ENCODE measurements around the gene SLAMF1. TPM values are rescaled to one million over a fixed set of nuclear protein-coding genes. Genes with fewer than 3 reads are reported as not detected.
"Not testable (repeated sequence)": the region's sequence is repeated elsewhere in the genome, so short reads cannot be mapped to it uniquely, and the experiment has no call there.

Gene SLAMF1
- total RNA-seq, 1 donor from 2014 or later: 126 TPM

DNA sequence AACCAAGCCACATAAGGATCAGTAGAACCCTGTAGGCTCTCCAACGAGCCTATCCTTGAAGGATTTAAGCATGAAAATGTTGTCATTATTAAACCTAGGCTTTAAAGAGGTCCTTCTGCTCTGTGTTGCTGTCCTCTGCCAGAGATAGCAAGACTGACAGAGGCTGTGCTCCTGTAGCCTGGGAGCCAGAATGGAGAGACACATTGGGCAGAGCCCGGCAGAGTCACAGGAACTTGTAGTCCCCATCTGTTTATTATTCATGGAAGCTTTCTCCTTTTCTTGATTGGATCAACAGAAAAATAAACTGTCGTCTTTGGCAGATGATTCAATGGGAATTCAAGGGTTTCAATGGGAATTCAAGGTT is 19.2 kb upstream of the SLAMF1 start:
- intact Hi-C loops (cut with micrococcal nuclease): no loop called here

DNA sequence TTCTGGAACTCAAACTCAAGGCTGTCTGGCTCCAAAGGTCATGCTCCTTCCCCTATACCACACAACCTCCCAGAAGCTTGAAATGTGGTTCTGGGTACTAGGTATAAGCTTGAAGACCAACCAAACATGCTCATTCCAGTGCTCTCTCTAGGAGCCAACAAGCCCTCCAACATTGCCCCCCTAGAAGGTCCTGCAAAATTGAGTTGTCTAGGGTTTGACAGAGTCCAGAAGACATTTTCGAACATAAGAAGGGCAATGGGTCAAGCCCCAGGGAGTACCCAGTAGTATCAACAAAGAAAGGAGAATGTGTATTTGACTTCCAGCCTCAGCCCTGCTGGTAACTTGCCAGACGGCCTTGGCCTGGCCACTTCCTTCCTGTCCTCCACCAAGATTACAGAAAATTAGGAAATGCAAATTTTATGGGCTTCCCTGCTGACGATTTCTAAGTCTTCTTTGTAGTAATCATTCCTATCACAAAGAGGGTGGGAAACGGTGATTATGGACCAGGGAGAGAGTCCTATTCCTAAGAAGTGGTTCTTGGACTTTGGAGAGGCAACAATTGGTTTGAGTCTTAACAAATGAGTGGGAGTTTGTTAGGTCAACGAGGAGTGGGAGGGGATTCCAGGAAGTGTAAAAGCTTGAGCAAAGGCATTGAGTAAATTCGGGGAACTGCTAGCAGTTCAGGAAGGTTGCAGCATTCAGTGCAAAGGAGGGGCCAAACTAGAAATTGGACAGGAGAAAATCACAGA is 18.7 kb upstream of the SLAMF1 start:
- intact Hi-C loops (cut with micrococcal nuclease): no loop called here

DNA sequence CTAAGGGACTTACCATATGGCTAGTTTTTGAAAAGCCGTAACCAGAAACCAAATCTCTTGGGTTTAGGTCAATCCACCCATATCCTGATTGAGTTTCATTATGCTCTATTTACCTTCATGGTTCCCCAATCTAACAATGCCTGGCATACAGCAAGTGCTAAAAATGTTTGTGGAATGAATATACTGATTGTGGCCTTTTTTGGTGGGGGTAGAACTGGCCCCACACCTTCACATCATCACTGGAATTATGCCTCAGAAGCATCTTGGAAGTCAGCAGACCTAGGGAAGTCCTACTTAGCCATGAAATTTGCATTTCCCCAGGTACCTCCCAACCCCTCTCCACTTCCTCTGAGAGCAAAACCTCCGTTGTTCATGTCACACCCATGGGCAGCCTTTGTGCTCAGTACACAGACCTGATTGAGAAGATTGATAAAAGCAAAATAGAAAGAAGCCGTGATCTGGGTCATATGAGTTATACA is 17.8 kb upstream of the SLAMF1 start:
- intact Hi-C loops (cut with micrococcal nuclease): loop anchor here (1.0 kb wide), 4 partner anchors 8 to 35 kb away; no protein-coding TSS in a partner anchor

DNA sequence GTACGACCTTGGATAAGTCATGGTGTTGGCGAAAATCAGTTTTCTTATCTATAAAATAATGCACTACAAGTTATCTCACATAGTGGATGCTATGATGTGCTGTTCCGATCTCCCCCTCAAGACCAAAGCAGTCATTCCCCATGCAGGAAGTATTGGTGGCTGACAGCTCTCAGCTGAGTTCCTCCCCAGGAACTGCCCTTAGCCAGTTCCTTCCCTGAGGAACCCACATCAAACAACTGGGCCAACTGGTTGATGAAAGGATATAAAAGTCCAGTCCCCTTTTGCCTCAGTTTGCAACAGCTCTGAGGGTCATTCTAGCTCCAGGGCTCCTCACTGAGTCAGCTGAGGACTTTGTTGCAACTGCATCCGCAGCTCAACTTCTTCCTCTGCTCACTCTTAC is 16.1 kb upstream of the SLAMF1 start:
- intact Hi-C loops (cut with micrococcal nuclease): loop anchor here (1.0 kb wide), 1 partner anchor 12 kb away; no protein-coding TSS in a partner anchor

DNA sequence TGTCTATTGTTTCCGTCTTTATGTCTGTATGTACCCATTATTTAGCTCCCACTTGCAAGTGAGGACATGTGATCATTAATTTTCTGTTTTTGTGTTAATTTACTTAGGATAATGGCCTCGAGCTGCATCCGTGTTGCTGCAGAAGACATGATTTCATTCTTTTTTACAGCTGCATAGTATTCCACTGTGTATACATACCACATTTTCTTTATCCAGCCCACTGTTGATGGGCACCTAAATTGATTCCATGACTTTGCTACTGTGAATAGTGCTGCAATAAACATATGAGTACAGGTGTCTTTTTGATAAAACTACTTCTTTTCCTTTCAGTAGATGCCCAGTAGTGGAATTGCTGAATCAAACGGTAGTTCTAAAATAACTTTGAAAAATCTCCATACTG is 12.7 kb upstream of the SLAMF1 start:
- intact Hi-C loops (cut with micrococcal nuclease): no loop called here

DNA sequence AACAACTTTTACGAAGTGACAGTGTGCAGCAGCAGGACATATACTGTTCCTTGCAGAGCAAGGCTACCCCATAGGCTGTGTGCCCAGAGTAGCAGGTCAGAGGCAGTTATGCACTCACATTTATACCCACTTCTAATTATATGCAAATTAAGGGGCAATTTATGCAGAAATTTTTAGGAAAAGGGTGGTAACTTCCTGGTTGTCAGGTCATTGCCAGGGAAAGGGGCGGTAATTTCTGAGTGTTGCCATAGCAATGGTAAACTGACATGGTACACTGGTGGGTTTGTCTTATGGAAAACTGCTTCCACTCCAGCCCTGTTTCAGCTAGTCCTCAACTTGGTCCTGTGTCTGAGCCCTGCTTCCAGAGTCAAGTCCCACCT is 12.0 kb upstream of the SLAMF1 start:
- intact Hi-C loops (cut with micrococcal nuclease): no loop called here

DNA sequence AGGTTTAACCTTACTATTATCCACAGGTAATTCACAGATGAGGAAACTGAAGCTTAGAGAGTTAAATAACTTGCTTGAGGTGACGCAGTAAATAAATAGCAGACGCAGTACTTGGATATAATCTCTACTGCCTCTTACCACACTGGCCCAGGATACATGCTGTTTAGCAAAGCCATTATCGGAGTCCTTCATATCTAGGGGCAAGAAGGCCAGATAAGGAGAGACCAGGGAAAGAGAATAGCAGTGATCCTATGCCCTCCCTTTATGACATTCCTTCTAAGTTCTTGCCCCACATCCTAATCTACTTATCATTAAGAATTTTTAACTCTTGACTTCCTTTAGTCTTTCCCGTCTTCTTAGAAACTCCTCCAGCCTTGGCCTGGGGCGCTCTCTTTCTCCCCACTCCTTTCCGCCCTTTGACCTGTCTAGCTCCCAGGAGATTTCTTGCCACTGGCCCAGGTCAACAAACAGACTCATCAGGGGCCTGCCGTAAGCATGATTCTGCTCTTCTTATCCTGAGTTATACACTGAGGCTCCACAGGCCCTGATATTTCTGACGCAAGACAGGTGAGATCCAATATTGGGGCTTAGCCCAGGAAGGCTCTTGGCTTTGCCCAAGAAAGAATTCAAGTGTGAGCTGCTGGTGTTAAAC is 11.4 kb upstream of the SLAMF1 start:
- intact Hi-C loops (cut with micrococcal nuclease): no loop called here

DNA sequence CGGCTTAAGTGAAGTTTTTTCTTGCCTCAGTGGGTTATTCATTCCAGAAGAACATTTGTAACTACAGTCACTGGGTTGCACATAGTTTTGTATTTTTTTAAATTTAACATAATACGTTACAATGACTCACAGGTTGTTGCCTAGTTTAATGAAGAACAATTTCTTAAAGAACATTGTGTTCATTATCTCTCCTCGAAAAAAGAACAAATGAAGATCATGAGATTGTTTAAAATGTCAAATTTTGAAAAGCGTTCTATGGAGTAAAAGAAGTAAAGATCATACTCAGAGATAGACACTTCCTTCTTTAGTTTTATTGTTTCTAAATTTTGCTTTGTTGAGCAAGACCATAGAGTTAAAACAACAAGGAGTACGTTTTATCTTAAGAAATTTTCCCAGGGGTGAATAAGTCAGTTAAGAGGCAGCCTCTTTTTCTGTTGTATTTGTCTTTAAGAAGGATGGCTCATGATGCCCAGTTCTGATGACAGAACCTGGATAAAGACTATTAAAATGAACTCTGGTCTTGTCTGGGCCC is 10.5 kb upstream of the SLAMF1 start:
- intact Hi-C loops (cut with micrococcal nuclease): no loop called here

DNA sequence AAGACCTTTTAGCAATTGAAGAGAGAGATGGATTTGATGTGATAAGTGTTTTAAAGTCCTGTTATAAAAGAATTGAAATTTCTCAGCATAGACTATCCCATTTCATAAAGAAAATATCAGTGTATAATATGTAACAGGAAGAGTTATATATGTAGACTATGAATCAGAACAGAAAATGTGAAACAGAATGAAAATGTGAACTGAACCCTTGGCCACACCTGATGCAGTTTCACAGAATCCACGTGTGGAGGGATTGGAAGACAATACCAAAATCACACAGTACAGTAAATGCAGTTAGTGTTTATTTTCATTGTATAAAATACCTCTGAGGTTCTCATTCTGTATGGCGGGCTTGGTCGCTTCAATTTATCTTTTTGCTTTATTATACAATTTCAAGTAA is 9.9 kb upstream of the SLAMF1 start:
- intact Hi-C loops (cut with micrococcal nuclease): loop anchor here (1.0 kb wide), 1 partner anchor 8 kb away; no protein-coding TSS in a partner anchor

DNA sequence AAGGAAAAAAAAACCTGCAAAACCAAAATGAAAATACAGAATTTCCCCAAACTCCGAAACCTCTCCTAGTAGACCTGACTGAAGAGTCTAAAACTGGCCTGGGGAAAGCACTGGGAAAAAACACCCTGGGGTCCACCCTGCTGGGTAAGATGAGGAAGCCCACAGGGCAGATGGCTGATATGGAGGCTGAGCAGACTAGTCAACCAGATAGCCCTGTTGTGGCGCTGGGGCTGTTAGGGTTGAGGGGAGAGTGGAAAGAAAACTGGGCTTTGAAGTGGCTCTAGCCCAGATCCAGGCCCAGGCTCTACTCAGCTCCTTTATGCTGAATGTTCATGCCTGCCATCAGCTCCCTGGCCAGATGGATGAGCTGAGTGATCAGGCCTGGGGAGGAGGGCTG is 6.8 kb upstream of the SLAMF1 start:
- intact Hi-C loops (cut with micrococcal nuclease): no loop called here

DNA sequence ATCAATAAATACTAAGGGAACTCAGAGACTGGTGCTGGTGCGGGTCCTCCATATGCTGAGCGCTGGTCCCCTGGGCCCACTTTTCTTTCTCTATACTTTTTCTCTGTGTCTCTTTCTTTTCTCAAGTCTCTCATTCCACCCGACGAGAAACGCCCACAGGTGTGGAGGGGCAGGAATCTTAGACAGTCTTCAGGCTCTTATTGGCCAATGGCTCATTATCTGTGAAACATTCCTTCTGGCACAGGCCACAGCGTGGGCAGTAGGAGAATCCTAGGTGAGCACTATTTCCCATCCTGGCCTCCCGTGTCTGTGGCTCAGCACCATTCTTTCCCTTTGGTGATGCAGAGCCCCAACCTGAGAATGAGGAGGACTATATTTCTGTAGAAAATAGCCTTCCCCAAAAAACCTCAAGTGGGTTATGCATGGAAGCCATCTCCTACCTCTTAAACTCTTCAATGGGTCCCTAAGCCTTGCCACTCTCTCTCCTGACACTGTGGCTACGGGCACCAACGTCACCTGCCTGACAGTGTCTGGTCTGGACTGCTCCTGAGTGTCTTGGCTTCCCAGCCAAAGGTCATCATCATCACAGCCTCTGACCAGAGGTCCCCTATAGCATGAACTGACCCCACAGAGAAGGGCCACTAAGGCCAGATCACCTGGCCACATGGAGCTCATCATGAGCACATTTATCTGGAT is 6.2 kb upstream of the SLAMF1 start:
- intact Hi-C loops (cut with micrococcal nuclease): no loop called here

DNA sequence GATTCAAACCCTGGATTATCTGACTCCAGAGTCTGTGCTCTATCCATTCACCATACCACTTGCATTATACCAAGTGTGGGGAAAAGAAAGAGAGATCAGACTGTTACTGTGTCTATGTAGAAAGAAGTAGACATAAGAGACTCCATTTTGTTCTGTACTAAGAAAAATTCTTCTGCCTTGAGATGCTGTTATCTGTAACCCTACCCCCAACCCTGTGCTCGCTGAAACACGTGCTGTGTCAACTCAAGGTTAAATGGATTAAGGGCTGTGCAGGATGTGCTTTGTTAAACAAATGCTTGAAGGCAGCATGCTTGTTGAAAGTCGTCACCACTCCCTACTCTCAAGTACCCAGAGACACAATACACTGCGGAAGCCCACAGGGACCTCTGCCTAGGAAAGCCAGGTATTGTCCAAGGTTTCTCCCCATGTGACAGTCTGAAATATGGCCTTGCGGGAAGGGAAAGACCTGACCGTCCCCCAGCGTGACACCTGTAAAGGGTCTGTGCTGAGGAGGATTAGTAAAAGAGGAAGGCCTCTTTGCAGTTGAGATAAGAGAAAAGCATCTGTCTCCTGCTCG is 5.3 kb upstream of the SLAMF1 start:
- intact Hi-C loops (cut with micrococcal nuclease): not testable (repeated sequence)

DNA sequence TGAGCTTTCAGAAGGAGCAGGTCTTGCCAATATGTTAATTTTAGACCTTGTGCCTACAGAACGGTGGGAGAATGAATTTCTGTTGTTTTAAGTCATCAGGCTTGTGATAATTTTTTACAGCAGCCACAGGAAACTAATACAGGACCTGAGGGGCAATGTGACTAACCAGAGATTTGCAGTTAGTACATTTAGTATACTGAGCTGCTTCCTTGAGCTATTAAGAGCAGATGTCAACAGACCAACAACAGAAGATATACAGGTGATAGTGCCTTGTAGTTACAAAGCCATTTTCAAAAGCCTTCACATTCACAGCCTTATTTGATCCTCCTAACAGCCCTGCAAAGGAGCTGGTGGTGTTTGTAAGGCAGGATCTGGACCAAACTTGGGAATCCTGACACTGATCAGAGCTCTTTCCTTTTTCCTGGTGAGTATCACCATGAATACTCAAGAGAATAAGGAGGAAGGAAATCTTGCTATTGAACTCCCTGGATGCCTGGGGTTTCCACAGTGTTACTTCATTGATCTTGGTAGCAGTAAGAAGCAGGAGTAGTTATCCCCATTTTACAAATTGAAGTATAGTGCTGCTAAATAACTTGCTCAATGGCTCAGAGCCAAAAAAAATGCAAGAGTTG is 4.7 kb upstream of the SLAMF1 start:
- intact Hi-C loops (cut with micrococcal nuclease): loop anchor here (1.0 kb wide), 2 partner anchors 8 to 12 kb away; no protein-coding TSS in a partner anchor

DNA sequence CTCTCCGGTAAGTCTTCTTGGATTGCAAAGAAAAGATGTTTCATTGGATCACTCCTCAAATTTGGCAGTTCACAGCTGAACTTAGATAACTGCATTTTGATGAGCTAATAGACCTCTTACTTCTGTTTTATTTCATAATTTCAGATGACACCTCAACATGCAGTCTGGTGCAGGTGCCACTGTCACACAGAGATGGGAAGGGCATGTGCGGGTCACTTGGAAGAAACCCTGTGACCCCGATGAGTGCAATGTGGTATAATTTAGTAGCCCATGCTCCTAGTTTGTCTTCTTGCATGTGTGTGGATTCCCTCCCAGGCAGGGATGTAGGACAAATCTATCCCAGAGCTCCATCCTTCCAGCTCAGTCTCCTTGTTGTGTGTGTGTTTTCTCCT is 481 bp upstream of the SLAMF1 start:
- intact Hi-C loops (cut with micrococcal nuclease): loop anchor here (1.0 to 5.0 kb wide), 3 partner anchors 9 to 550 kb away; partner anchors contain the start of gene IGSF8

DNA sequence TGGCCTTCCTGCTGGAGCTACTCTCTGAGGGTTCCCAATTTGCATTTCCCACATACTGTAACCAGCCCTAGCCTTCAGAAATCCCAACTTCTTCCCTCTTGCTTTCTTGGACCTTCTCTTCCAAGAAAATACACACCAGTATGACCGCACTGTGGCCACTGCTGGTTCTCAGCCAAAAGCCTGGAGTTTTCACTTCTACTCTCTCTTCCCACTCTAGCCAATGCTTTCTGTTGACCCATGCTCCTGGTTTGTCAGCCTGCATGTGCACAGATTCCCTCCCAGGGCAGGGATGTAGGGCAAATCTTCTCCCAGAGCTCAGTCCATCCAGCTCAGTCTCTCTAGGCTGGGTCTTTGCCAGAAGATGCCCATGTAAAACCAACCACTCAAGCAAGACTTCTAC is 664 bp downstream of the SLAMF1 start:
- intact Hi-C loops (cut with micrococcal nuclease): loop anchor here (1.0 to 5.0 kb wide), 2 partner anchors 18 to 549 kb away; partner anchors contain the start of gene IGSF8

DNA sequence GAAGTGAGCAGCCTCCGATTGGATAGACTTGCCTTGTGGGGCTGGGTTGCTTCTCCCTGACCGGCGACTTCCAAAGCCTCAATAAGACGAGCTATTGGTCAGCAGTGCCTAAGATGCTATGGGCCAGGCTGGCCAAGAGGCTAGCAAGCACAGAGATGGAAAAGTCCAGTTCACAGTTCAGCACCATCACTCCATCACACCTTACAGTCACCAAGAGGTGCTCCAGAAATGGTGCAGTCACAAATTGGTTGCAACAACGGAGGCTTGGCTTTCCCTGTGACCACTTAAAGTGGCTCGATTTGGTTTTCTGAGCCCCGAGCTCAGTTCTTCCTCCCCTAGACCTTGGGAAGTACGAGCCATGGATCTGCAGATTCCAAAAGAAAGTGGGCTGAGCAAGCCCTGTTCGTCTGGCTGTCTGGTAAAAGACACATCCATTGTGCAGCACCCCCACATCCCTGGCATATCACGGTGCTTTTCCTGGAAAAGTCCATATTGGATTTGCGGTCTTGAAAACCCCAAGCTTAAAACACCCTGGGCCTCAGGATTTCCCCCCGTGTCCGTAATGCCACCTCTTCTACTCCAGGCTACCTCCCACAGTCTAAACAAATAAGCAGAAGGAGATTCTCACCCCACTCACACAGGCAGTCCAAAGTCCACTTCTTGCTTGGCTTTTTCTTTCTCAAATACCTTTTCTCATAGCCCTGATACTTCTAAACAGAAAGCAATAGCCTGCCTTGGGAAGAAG is 1.3 kb downstream of the SLAMF1 start:
- intact Hi-C loops (cut with micrococcal nuclease): loop anchor here (1.0 to 5.0 kb wide), 2 partner anchors 19 to 548 kb away; partner anchors contain the start of gene IGSF8

DNA sequence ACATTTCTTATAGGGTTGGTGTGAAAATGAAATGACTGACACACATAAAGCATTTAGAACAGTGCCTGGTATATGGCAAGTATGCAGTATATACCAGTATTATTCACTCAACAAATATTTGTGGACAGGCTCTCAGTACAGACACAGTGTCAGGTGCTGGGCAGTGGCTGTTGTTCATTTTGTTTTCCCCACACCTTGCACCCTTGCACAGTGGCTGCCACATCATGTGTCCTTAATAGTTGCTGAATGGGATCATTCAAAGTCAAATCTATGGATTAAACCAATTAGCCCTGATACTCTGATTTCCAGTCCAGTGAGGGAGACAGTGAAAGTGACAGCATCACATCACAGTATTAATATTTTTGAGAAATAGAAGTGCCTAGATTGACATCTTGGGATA is 2.4 kb downstream of the SLAMF1 start:
- intact Hi-C loops (cut with micrococcal nuclease): no loop called here

DNA sequence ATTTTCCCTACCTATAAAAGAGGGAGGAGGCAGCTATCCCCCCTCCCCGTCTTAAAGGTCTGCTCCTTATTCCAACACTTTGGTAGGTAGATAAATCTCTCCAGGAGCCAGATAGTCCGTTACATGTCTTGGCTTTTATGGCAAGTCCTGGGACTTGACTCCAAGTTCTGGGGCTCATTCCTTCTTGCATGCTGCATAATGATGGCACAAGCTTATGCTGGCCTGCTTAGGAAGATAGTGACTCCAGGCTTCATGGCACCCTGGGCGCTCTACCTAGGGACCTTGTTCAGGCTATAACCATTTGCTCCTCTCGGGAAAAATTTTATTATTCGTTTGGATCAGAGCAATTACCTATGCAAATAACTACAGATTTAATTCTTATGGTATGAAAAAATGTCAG is 3.7 kb downstream of the SLAMF1 start:
- intact Hi-C loops (cut with micrococcal nuclease): loop anchor here (1.0 kb wide), 1 partner anchor 8 kb away; no protein-coding TSS in a partner anchor

DNA sequence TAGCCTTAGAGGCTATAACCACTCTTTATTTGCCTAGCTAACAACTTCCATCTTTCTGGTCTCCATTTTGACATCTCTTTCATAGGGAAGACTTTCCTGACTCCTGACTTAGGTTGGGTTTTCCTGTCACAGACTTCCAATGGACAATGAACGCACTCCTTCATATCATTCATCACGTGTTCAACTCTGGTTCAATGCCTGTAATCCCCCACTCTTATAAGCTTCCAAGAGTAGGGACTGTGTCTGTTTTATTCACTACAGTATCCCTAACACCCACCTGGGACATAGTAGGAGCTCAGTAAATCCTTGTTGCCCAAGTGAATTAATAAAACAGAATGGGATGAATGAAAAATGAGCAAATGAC is 4.6 kb downstream of the SLAMF1 start:
- intact Hi-C loops (cut with micrococcal nuclease): no loop called here

Data from T-helper 1 cell treated with Interleukin-12 subunit alpha and Interleukin-12 subunit beta and Interleukin-4 antibody, amounts not matched to agents 30 ng/mL and 1 ng/mL, for 36 hours (primary cell).